ENCODE measurements around the gene LTBP1. TPM values are rescaled to one million over a fixed set of nuclear protein-coding genes. Genes with fewer than 3 reads are reported as not detected.

LTBP1 gene
- total RNA-seq, 1 experiment from 2014 or later = 119 TPM

GRCh38 chr2:33304032-33304864 lies 357.5 kb downstream of the LTBP1 start:
- ChIA-PET CTCF (interaction anchor here (1.2 to 1.4 kb wide), 2 partner anchors 9 to 76 kb away, joined by 3 to 4 read pairs; no protein-coding TSS in a partner anchor), POLR2A (interaction anchor here (0.6 kb wide), 1 partner anchor 16 kb away, joined by 4 read pairs; no protein-coding TSS in a partner anchor)
- BruUV-seq (replicated peaks) = no TSS peak
- Mint-ChIP-seq H3K27ac (ENCODE audit: low read depth, unreplicated experiment) (no peak overlapping the region), H3K9me3 (ENCODE audit: unreplicated experiment) (no peaks in the 10 kb centered on the region), H3K4me3 (ENCODE audit: unreplicated experiment) (no peak overlapping the region), H3K27me3 (ENCODE audit: insufficient read depth, unreplicated experiment) (no peaks in the 10 kb centered on the region), H3K4me1 (ENCODE audit: insufficient read depth, unreplicated experiment) (no peaks in the 10 kb centered on the region), H3K36me3 (ENCODE audit: insufficient read depth, unreplicated experiment) (peaks cover 55% of the 10 kb centered on the region)
- no peak for TF ChIP-seq CTCF (IDR thresholded peaks at IDR 0.05; ENCODE audit: unreplicated experiment)
- intact Hi-C loops (cut with micrococcal nuclease) = no loop called here
- DNase-seq (ENCODE audit: unreplicated experiment) = no peak

GRCh38 chr2:33307659-33308270 lies 361.0 kb downstream of the LTBP1 start:
- intact Hi-C loops (cut with micrococcal nuclease) = no loop called here
- Mint-ChIP-seq H3K27me3 (ENCODE audit: insufficient read depth, unreplicated experiment) (no peaks in the 10 kb centered on the region), H3K27ac (ENCODE audit: low read depth, unreplicated experiment) (no peak overlapping the region), H3K9me3 (ENCODE audit: unreplicated experiment) (no peaks in the 10 kb centered on the region), H3K4me3 (ENCODE audit: unreplicated experiment) (no peak overlapping the region), H3K4me1 (ENCODE audit: insufficient read depth, unreplicated experiment) (no peaks in the 10 kb centered on the region), H3K36me3 (ENCODE audit: insufficient read depth, unreplicated experiment) (peaks cover 55% of the 10 kb centered on the region)
- no peak for TF ChIP-seq CTCF (IDR thresholded peaks at IDR 0.05; ENCODE audit: unreplicated experiment)
- ChIA-PET POLR2A (interaction anchor here (1.2 kb wide), 1 partner anchor 11 kb away, joined by 5 read pairs; no protein-coding TSS in a partner anchor), CTCF (interaction anchor here (0.6 kb wide), 1 partner anchor 8 kb away, joined by 4 read pairs; no protein-coding TSS in a partner anchor)
- DNase-seq (ENCODE audit: unreplicated experiment) = no peak
- no TSS peak for BruUV-seq (replicated peaks)

- Mint-ChIP-seq H3K4me1 (ENCODE audit: insufficient read depth, unreplicated experiment) (peaks cover 6% of the 10 kb centered on the region), H3K36me3 (ENCODE audit: insufficient read depth, unreplicated experiment) (peaks cover 39% of the 10 kb centered on the region), H3K9me3 (ENCODE audit: unreplicated experiment) (no peaks in the 10 kb centered on the region), H3K27ac (ENCODE audit: low read depth, unreplicated experiment) (no peak overlapping the region), H3K4me3 (ENCODE audit: unreplicated experiment) (no peak overlapping the region), H3K27me3 (ENCODE audit: insufficient read depth, unreplicated experiment) (no peaks in the 10 kb centered on the region)
- no peak for TF ChIP-seq CTCF (IDR thresholded peaks at IDR 0.05; ENCODE audit: unreplicated experiment)
- POLR2A ChIA-PET = no interaction called here
- BruUV-seq (replicated peaks) = no TSS peak
- DNase-seq (ENCODE audit: unreplicated experiment) = no peak
- CTCF ChIA-PET = no interaction called here
- intact Hi-C loops (cut with micrococcal nuclease) = no loop called here
Measured at GRCh38 chr2:33312355-33312754, 365.6 kb downstream of the LTBP1 start.

- no TSS peak for BruUV-seq (replicated peaks)
- ChIA-PET CTCF (interaction anchor here (0.7 kb wide), 1 partner anchor 9 kb away, joined by 3 read pairs; no protein-coding TSS in a partner anchor), POLR2A (no interaction called here)
- TF ChIP-seq CTCF (IDR thresholded peaks at IDR 0.05; ENCODE audit: unreplicated experiment) = no peak
- intact Hi-C loops (cut with micrococcal nuclease) = no loop called here
- H3K4me1 Mint-ChIP-seq (ENCODE audit: insufficient read depth, unreplicated experiment) = peaks cover 6% of the 10 kb centered on the region
- no peaks in the 10 kb centered on the region for H3K9me3 Mint-ChIP-seq (ENCODE audit: unreplicated experiment)
- no peak for DNase-seq (ENCODE audit: unreplicated experiment)
- no peak overlapping the region for H3K27ac Mint-ChIP-seq (ENCODE audit: low read depth, unreplicated experiment)
- H3K27me3 Mint-ChIP-seq (ENCODE audit: insufficient read depth, unreplicated experiment) = no peaks in the 10 kb centered on the region
- H3K4me3 Mint-ChIP-seq (ENCODE audit: unreplicated experiment) = no peak overlapping the region
- peaks cover 43% of the 10 kb centered on the region for H3K36me3 Mint-ChIP-seq (ENCODE audit: insufficient read depth, unreplicated experiment)
Measured at GRCh38 chr2:33313039-33313438, 366.3 kb downstream of the LTBP1 start.

Measured in MCF 10A (cell line).